Glutamatergic neuron (in vitro differentiated cells): Measurements from ENCODE around the gene CUL7. TPM values are rescaled to one million over a fixed set of nuclear protein-coding genes. Genes with fewer than 3 reads are reported as not detected.

Source experiments
- DNase-seq: peaks from one replicate; pipeline ENCODE4 v3.0.0; 2022
- H3K27ac Mint-ChIP-seq: one replicate; pipeline ENCODE4 v1.8.0; 2020; ENCODE audit warnings: mild to moderate bottlenecking, mixed read lengths, inconsistent platforms; ENCODE audit not compliant: unreplicated experiment
- H3K27me3 Mint-ChIP-seq: one replicate; pipeline ENCODE4 v1.8.0; 2020; ENCODE audit warnings: mild to moderate bottlenecking, moderate library complexity, mixed read lengths, inconsistent platforms; ENCODE audit not compliant: unreplicated experiment
- H3K36me3 Mint-ChIP-seq: one replicate; pipeline ENCODE4 v1.8.0; 2020; ENCODE audit warnings: mild to moderate bottlenecking, mixed read lengths, inconsistent platforms; ENCODE audit not compliant: unreplicated experiment
- H3K4me1 Mint-ChIP-seq: one replicate; pipeline ENCODE4 v1.8.0; 2020; ENCODE audit warnings: mild to moderate bottlenecking, low read depth, mixed read lengths, inconsistent platforms; ENCODE audit not compliant: unreplicated experiment
- H3K4me3 Mint-ChIP-seq: one replicate; pipeline ENCODE4 v1.8.0; 2020; ENCODE audit warnings: mild to moderate bottlenecking, mixed read lengths, inconsistent platforms; ENCODE audit not compliant: unreplicated experiment
- H3K9me3 Mint-ChIP-seq: one replicate; pipeline ENCODE4 v1.8.0; 2020; ENCODE audit warnings: mild to moderate bottlenecking, moderate library complexity, mixed read lengths, inconsistent platforms; ENCODE audit not compliant: unreplicated experiment
- CTCF ChIP-seq: fragments of 200-600 bp; sonication (generic); IDR thresholded peaks from one replicate; pipeline ENCODE4 v1.5.0; 2021; ENCODE audit not compliant: partially characterized antibody, unreplicated experiment
- total RNA-seq: library from RNA; stranded (reverse); fragmentation: NEBNext Ultra II Directional; extraction: Animal tissue kit (Norgen Biotek cat#: 25700); gene quantifications from one replicate; pipeline ENCODE4 v1.2.1, GENCODE V29; 2021; ENCODE audit not compliant: unreplicated experiment

Gene CUL7
- total RNA-seq, 1 donor from 2014 or later: 43.3 TPM

GRCh38 chr6:43070028-43070632 lies 16.5 kb upstream of the CUL7 start:
- no peak for DNase-seq
- Mint-ChIP-seq H3K27ac (peak overlapping the region; percentile 75), H3K9me3 (peaks cover 2% of the 10 kb centered on the region), H3K36me3 (no peaks in the 10 kb centered on the region), H3K27me3 (peaks cover 5% of the 10 kb centered on the region), H3K4me3 (no peak overlapping the region), H3K4me1 (peaks cover 5% of the 10 kb centered on the region)
- TF ChIP-seq CTCF: peak; percentile 64

GRCh38 chr6:43062818-43063217 lies 9.2 kb upstream of the CUL7 start:
- H3K4me3 Mint-ChIP-seq: no peak overlapping the region
- peaks cover 9% of the 10 kb centered on the region for H3K4me1 Mint-ChIP-seq
- no peak for TF ChIP-seq CTCF
- peaks cover 14% of the 10 kb centered on the region for H3K9me3 Mint-ChIP-seq
- no peaks in the 10 kb centered on the region for H3K27me3 Mint-ChIP-seq
- no peak for DNase-seq
- H3K36me3 Mint-ChIP-seq: no peaks in the 10 kb centered on the region
- no peak overlapping the region for H3K27ac Mint-ChIP-seq

- no peak overlapping the region for H3K27ac Mint-ChIP-seq
Observed at GRCh38 chr6:43061861-43062260, 8.2 kb upstream of the CUL7 start.

GRCh38 chr6:43060755-43061633 lies 7.3 kb upstream of the CUL7 start:
- Mint-ChIP-seq H3K27ac (peak overlapping the region; percentile 21), H3K4me1 (peaks cover 9% of the 10 kb centered on the region), H3K36me3 (no peaks in the 10 kb centered on the region), H3K9me3 (peaks cover 14% of the 10 kb centered on the region), H3K27me3 (no peaks in the 10 kb centered on the region), H3K4me3 (peak overlapping the region; percentile 94)
- no peak for DNase-seq
- no peak for TF ChIP-seq CTCF

More at GRCh38 chr6:43061861-43062260, 8.2 kb upstream of the CUL7 start:
- H3K4me3 Mint-ChIP-seq: no peak overlapping the region
- TF ChIP-seq CTCF: no peak
- H3K27me3 Mint-ChIP-seq: no peaks in the 10 kb centered on the region
- H3K36me3 Mint-ChIP-seq: no peaks in the 10 kb centered on the region
- H3K9me3 Mint-ChIP-seq: peaks cover 14% of the 10 kb centered on the region
- DNase-seq: no peak
- peaks cover 9% of the 10 kb centered on the region for H3K4me1 Mint-ChIP-seq
